ENCODE results near the gene ATP11A. TPM values are rescaled to one million over a fixed set of nuclear protein-coding genes. Genes with fewer than 3 reads are reported as not detected.

ATP11A gene
- total RNA-seq, 1 donor from 2014 or later: 11.5 TPM

DNA sequence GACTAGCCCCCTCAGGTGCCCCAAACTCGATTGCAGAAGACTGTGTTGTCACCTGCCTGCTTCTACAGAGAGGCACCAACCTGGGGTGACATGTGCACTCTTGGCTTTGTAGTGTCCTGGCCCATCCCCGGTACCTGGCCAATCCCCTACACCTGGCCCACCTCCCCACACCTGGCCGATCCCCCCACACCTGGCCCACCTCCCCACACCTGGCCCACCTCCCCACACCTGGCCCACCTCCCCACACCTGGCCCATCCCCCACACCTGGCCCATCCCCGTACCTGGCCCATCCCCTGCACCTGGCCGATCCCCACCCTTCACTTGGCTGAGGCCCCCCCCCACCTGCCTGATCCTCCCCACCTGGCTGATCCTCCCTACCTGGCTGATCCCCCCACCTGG is 25.4 kb downstream of the ATP11A start:
- Histone ChIP-seq H3K4me1 (ENCODE audit: control insufficient read depth in 3 of 3, insufficient read depth in 3 of 3, low read length in 3 of 3) (peaks cover 18 to 24% (median 20%) of the 10 kb centered on the region in 3 donors), H3K27ac (ENCODE audit: low read depth, low read length) (no peak overlapping the region), H3K27me3 (ENCODE audit: control insufficient read depth in 3 of 3, insufficient read depth in 3 of 3, low read length in 3 of 3) (no peaks in the 10 kb centered on the region), H3K4me3 (ENCODE audit: low read length in 3 of 3) (no peak overlapping the region), H3K36me3 (ENCODE audit: control insufficient read depth in 3 of 3, insufficient read depth in 3 of 3, low read length in 3 of 3) (peaks cover 0 to 3% (median 0%) of the 10 kb centered on the region in 3 donors), H3K9me3 (ENCODE audit: control insufficient read depth in 3 of 3, low read length in 3 of 3) (no peaks in the 10 kb centered on the region), H3K9ac (ENCODE audit: low read depth in 1 of 3, low read length in 3 of 3) (no peak overlapping the region)

DNA sequence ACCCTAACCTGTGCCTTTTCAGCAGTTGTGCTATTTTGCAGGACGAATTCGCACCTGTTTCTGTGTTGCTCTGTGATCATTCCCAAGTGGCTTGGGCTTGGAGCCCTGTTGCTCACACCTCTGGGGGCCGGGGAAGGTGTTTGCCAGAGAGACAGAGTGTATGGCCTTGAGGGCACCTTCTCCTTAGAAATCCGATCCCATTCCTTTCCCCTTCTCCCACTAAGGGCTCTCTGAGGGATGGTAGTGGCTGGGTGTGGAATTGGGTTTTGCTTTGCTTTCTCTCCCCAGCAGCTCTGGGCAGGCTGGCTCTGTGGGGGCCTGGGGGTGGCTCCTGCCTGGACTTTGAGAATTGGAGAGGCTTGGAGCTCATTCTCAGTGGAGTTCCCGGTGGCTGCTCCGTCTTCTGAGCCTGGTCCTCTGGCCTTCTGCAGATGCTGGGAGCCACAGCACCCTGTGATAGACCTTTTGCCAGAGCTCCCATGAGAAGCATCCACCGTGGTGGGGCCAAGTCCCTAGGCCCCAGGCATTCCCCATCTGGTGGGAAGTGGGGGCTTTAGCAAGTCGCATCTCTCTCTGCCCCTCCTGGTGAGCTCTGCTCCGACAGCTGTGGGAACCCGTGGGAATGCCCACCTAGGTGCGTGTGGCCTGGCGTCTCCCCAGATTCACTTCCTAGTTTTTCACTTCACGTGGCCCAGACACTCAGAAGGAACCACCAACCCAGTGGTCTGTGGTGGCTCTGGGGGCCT is 26.1 kb downstream of the ATP11A start:
- H3K4me3 ChIP-seq (ENCODE audit: low read length in 3 of 3): no peak overlapping the region
- H3K36me3 ChIP-seq (ENCODE audit: control insufficient read depth in 3 of 3, insufficient read depth in 3 of 3, low read length in 3 of 3): peaks cover 0 to 3% (median 0%) of the 10 kb centered on the region in 3 donors
- no peak overlapping the region for H3K27ac ChIP-seq (ENCODE audit: low read depth, low read length)
- no peaks in the 10 kb centered on the region for H3K9me3 ChIP-seq (ENCODE audit: control insufficient read depth in 3 of 3, low read length in 3 of 3)
- peaks cover 15 to 18% (median 17%) of the 10 kb centered on the region in 3 donors for H3K4me1 ChIP-seq (ENCODE audit: control insufficient read depth in 3 of 3, insufficient read depth in 3 of 3, low read length in 3 of 3)
- H3K9ac ChIP-seq (ENCODE audit: low read depth in 1 of 3, low read length in 3 of 3): no peak overlapping the region
- no peaks in the 10 kb centered on the region for H3K27me3 ChIP-seq (ENCODE audit: control insufficient read depth in 3 of 3, insufficient read depth in 3 of 3, low read length in 3 of 3)

DNA sequence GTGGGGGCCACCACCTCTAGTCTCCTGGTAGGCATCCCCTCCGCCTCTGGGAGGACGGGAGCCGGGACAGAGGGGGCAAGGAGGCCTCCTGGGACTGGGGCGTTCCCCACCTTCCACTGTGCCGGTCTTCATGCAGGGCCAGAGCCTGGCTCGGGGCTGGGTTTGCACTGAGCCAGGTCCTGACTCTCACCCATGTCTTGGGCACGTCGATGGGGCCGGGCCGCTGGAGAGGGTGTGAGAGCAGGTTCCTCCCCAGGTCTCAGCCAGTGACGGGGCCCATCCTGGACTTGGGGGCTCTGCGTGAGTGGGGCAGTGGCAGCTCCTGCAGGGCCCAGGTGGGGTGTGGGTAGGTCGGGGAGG is 26.6 kb downstream of the ATP11A start:
- no peak overlapping the region for H3K27ac ChIP-seq (ENCODE audit: low read depth, low read length)
- no peak overlapping the region for H3K9ac ChIP-seq (ENCODE audit: low read depth in 1 of 3, low read length in 3 of 3)
- peaks cover 11 to 13% (median 13%) of the 10 kb centered on the region in 3 donors for H3K4me1 ChIP-seq (ENCODE audit: control insufficient read depth in 3 of 3, insufficient read depth in 3 of 3, low read length in 3 of 3)
- peaks cover 0 to 3% (median 0%) of the 10 kb centered on the region in 3 donors for H3K36me3 ChIP-seq (ENCODE audit: control insufficient read depth in 3 of 3, insufficient read depth in 3 of 3, low read length in 3 of 3)
- no peak overlapping the region for H3K4me3 ChIP-seq (ENCODE audit: low read length in 3 of 3)
- H3K9me3 ChIP-seq (ENCODE audit: control insufficient read depth in 3 of 3, low read length in 3 of 3): no peaks in the 10 kb centered on the region
- H3K27me3 ChIP-seq (ENCODE audit: control insufficient read depth in 3 of 3, insufficient read depth in 3 of 3, low read length in 3 of 3): no peaks in the 10 kb centered on the region

DNA sequence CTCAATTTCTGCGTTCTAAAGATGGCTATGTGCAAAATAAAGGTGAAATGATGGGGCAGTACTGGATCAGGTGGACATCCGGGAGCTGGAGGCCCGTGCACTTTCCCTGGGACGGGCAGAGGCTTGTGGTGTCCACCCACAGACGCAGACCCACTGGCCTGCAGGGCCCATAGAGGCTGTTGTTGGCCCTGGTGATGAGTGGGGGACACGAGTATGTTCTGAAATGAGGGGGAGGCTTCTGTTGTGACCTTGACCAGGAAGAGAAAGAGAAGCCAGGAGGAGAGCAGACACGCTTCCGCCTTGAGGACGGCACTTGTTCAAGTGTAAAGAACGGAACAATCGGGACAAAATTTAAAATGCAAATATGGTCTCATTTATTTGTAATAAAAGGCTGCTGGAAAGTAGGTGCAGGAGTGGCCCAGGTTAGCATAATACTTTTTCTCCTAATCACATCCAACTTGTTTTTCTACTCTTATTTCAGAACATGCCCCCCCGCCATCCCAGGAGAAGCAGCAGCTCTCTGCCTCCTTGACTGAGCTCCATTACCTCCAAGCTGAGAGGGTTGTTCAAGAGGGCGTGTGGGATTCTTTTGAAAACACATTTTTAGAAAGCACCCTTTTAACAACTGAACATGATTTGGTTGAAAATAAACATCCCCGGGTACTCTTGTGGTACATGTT is 27.1 kb downstream of the ATP11A start:
- H3K4me3 ChIP-seq (ENCODE audit: low read length in 3 of 3): no peak overlapping the region
- peaks cover 0 to 3% (median 0%) of the 10 kb centered on the region in 3 donors for H3K36me3 ChIP-seq (ENCODE audit: control insufficient read depth in 3 of 3, insufficient read depth in 3 of 3, low read length in 3 of 3)
- no peak overlapping the region for H3K9ac ChIP-seq (ENCODE audit: low read depth in 1 of 3, low read length in 3 of 3)
- H3K27me3 ChIP-seq (ENCODE audit: control insufficient read depth in 3 of 3, insufficient read depth in 3 of 3, low read length in 3 of 3): no peaks in the 10 kb centered on the region
- H3K9me3 ChIP-seq (ENCODE audit: control insufficient read depth in 3 of 3, low read length in 3 of 3): no peaks in the 10 kb centered on the region
- no peak overlapping the region for H3K27ac ChIP-seq (ENCODE audit: low read depth, low read length)
- H3K4me1 ChIP-seq (ENCODE audit: control insufficient read depth in 3 of 3, insufficient read depth in 3 of 3, low read length in 3 of 3): peaks cover 6 to 8% (median 8%) of the 10 kb centered on the region in 3 donors

DNA sequence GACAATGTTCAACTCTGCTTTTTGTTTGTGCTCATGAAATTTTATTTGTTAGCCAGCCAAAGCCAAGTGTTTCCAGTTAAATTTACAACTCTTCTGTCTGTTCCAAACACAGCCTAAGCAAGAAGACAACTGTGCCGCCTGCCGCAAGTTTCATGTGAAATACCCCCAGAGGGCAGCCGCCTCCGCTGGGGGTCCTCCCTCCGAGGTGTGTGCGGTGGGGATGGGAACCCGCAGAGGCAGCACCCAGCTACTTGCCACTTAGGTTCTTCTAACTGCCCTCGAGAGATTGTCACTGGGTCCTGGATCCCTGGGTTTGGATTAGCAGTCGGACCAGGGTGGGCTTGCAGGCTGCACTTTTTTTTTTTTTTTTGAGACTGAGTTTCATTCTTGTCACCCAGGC is 28.5 kb downstream of the ATP11A start:
- Histone ChIP-seq H3K4me3 (ENCODE audit: low read length in 3 of 3) (no peak overlapping the region), H3K9me3 (ENCODE audit: control insufficient read depth in 3 of 3, low read length in 3 of 3) (no peaks in the 10 kb centered on the region), H3K4me1 (ENCODE audit: control insufficient read depth in 3 of 3, insufficient read depth in 3 of 3, low read length in 3 of 3) (peaks cover 0 to 2% (median 0%) of the 10 kb centered on the region in 3 donors), H3K36me3 (ENCODE audit: control insufficient read depth in 3 of 3, insufficient read depth in 3 of 3, low read length in 3 of 3) (peaks cover 0 to 3% (median 0%) of the 10 kb centered on the region in 3 donors), H3K27me3 (ENCODE audit: control insufficient read depth in 3 of 3, insufficient read depth in 3 of 3, low read length in 3 of 3) (no peaks in the 10 kb centered on the region), H3K9ac (ENCODE audit: low read depth in 1 of 3, low read length in 3 of 3) (no peak overlapping the region), H3K27ac (ENCODE audit: low read depth, low read length) (no peak overlapping the region)

DNA sequence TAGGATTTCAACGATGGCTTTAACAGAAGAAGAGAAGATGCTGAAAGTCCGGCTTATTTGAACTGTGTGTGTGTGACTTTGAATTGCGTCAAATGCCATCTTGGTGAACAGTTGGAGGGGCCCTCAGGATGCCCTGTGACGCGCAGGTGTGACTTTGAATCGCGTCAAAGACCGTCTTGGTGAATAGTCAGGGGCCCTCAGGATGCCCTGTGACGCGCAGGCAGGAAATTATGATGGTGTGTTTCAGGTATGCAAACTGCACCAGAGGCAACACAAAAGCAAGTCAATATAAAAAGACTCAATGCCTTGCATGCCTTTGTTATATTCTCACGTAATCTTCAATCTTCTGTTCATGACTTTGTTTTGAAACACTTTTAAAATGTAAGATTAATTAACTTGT is 29.2 kb downstream of the ATP11A start:
- H3K9me3 ChIP-seq (ENCODE audit: control insufficient read depth in 3 of 3, low read length in 3 of 3): no peaks in the 10 kb centered on the region
- H3K36me3 ChIP-seq (ENCODE audit: control insufficient read depth in 3 of 3, insufficient read depth in 3 of 3, low read length in 3 of 3): peaks cover 0 to 3% (median 0%) of the 10 kb centered on the region in 3 donors
- H3K4me1 ChIP-seq (ENCODE audit: control insufficient read depth in 3 of 3, insufficient read depth in 3 of 3, low read length in 3 of 3): peaks cover 0 to 2% (median 0%) of the 10 kb centered on the region in 3 donors
- no peaks in the 10 kb centered on the region for H3K27me3 ChIP-seq (ENCODE audit: control insufficient read depth in 3 of 3, insufficient read depth in 3 of 3, low read length in 3 of 3)
- H3K9ac ChIP-seq (ENCODE audit: low read depth in 1 of 3, low read length in 3 of 3): no peak overlapping the region
- no peak overlapping the region for H3K27ac ChIP-seq (ENCODE audit: low read depth, low read length)
- no peak overlapping the region for H3K4me3 ChIP-seq (ENCODE audit: low read length in 3 of 3)

DNA sequence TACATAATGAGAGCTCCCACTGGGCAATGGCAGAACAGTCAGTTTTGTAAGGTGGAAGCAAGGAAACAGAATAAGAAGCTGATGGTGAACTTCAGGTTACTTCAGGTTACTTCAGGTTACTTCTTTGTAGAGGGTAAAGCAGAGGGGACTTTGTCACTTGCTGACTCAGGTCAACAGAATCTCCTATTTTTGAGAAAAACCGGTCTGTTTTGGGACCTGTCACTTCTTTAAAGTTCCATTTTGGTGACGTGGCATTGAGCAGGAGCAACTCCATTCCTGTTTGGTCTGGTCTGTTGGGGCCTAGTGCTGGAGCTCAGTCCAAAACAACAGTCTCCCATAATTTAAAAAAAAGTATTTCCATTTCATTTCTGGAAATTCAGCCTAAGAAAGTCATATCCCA is 29.7 kb downstream of the ATP11A start:
- Histone ChIP-seq H3K9ac (ENCODE audit: low read depth in 1 of 3, low read length in 3 of 3) (no peak overlapping the region), H3K27me3 (ENCODE audit: control insufficient read depth in 3 of 3, insufficient read depth in 3 of 3, low read length in 3 of 3) (no peaks in the 10 kb centered on the region), H3K4me3 (ENCODE audit: low read length in 3 of 3) (no peak overlapping the region), H3K36me3 (ENCODE audit: control insufficient read depth in 3 of 3, insufficient read depth in 3 of 3, low read length in 3 of 3) (peaks cover 0 to 2% (median 0%) of the 10 kb centered on the region in 3 donors), H3K27ac (ENCODE audit: low read depth, low read length) (no peak overlapping the region), H3K9me3 (ENCODE audit: control insufficient read depth in 3 of 3, low read length in 3 of 3) (no peaks in the 10 kb centered on the region), H3K4me1 (ENCODE audit: control insufficient read depth in 3 of 3, insufficient read depth in 3 of 3, low read length in 3 of 3) (peaks cover 0 to 6% (median under 1%) of the 10 kb centered on the region in 3 donors)

DNA sequence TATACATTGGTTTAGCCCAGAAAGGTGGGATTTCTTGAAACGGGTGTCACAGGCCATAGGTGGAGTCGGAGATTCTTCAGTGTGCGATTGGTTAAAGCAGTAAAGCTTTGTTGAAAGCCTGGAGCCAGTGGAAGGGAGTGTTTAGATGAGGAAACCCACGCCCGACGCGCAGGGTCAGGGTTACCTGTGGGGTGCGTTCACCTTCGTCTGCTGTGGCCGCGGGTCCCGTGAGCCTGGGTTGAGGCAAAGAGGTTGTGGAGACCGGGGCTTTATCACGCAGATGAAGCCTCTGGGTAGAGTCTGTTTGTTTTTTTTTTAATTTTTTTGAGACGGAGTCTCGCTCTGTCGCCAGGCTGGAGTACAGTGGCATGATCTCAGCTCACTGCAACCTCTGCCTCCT is 30.4 kb downstream of the ATP11A start:
- H3K27ac ChIP-seq (ENCODE audit: low read depth, low read length): no peak overlapping the region
- no peaks in the 10 kb centered on the region for H3K27me3 ChIP-seq (ENCODE audit: control insufficient read depth in 3 of 3, insufficient read depth in 3 of 3, low read length in 3 of 3)
- no peak overlapping the region for H3K4me3 ChIP-seq (ENCODE audit: low read length in 3 of 3)
- H3K9ac ChIP-seq (ENCODE audit: low read depth in 1 of 3, low read length in 3 of 3): no peak overlapping the region
- H3K4me1 ChIP-seq (ENCODE audit: control insufficient read depth in 3 of 3, insufficient read depth in 3 of 3, low read length in 3 of 3): peaks cover 4 to 11% (median 7%) of the 10 kb centered on the region in 3 donors
- H3K36me3 ChIP-seq (ENCODE audit: control insufficient read depth in 3 of 3, insufficient read depth in 3 of 3, low read length in 3 of 3): no peaks in the 10 kb centered on the region
- no peaks in the 10 kb centered on the region for H3K9me3 ChIP-seq (ENCODE audit: control insufficient read depth in 3 of 3, low read length in 3 of 3)

DNA sequence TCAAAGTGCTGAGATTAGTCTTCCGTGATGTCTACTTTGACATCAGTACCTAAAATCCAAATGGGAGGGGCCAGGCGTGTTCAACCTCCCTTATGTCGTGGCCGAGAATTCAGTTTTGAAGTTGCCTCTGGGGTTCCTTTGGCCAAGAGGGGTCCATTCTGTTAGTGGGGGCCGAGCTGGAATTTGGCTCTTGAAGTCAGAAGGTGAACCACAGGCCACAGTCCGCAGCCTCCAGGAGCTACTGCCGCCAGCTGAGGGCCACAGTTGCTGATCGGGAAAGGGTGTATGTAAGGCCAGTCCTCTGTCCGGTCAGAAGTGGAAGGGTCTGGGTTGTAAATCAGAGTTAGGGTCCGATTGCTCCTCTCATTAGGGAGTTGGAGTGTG is 31.0 kb downstream of the ATP11A start:
- Histone ChIP-seq H3K9me3 (ENCODE audit: control insufficient read depth in 3 of 3, low read length in 3 of 3) (no peaks in the 10 kb centered on the region), H3K27ac (ENCODE audit: low read depth, low read length) (no peak overlapping the region)

More for the DNA sequence above, 31.0 kb downstream of the ATP11A start:
- H3K9ac ChIP-seq (ENCODE audit: low read depth in 1 of 3, low read length in 3 of 3): no peak overlapping the region
- H3K36me3 ChIP-seq (ENCODE audit: control insufficient read depth in 3 of 3, insufficient read depth in 3 of 3, low read length in 3 of 3): no peaks in the 10 kb centered on the region
- H3K4me3 ChIP-seq (ENCODE audit: low read length in 3 of 3): no peak overlapping the region
- H3K27me3 ChIP-seq (ENCODE audit: control insufficient read depth in 3 of 3, insufficient read depth in 3 of 3, low read length in 3 of 3): no peaks in the 10 kb centered on the region
- peaks cover 10 to 17% (median 13%) of the 10 kb centered on the region in 3 donors for H3K4me1 ChIP-seq (ENCODE audit: control insufficient read depth in 3 of 3, insufficient read depth in 3 of 3, low read length in 3 of 3)

All from skeletal muscle tissue (tissue), 4 donors.